HEK293T (cell line): ENCODE measurements around the gene CCDC159.
"Not testable (repeated sequence)": the region's sequence is repeated elsewhere in the genome, so short reads cannot be mapped to it uniquely, and the experiment has no call there.

Experiments
- CTCF ChIA-PET: fragments of 350-600 bp; formaldehyde crosslinking; extraction: SDS; loops from one replicate; lab custom pipeline; 2021; ENCODE audit warnings: antibody characterized with exemption, inconsistent platforms; lab: Yijun Ruan, JAX
- POLR2A ChIA-PET: fragments of 350-600 bp; formaldehyde crosslinking; extraction: SDS; loops from one replicate; lab custom pipeline; 2020; ENCODE audit warnings: antibody characterized with exemption, inconsistent platforms; lab: Yijun Ruan, JAX
- DNase-seq: peaks from one replicate; pipeline ENCODE4 v3.0.0; 2012; ENCODE audit warnings: mixed read lengths; ENCODE audit errors: extremely low spot score
- ARNT ChIP-seq: fragments of 450-650 bp; IDR thresholded peaks from 2 replicates; pipeline ENCODE4 v1.6.1; 2017; ENCODE audit warnings: mild to moderate bottlenecking
- BHLHE40 ChIP-seq: fragments of 450-650 bp; IDR thresholded peaks from 2 replicates; pipeline ENCODE4 v1.6.1; 2016; ENCODE audit warnings: mild to moderate bottlenecking, moderate library complexity, borderline replicate concordance
- CTBP1 ChIP-seq: fragments of 450-650 bp; IDR thresholded peaks from 2 replicates; pipeline ENCODE4 v1.6.1; 2016; ENCODE audit warnings: borderline replicate concordance
- ELF4 ChIP-seq: fragments of 450-650 bp; IDR thresholded peaks from 2 replicates; pipeline ENCODE4 v1.6.1; 2017; ENCODE audit warnings: antibody characterized with exemption
- FOXA1 ChIP-seq: fragments of 450-650 bp; IDR thresholded peaks from 2 replicates; pipeline ENCODE4 v1.6.1; 2016; ENCODE audit warnings: mild to moderate bottlenecking
- FOXK2 ChIP-seq: fragments of 450-650 bp; IDR thresholded peaks from 2 replicates; pipeline ENCODE4 v1.6.1; 2016; ENCODE audit warnings: mild to moderate bottlenecking
- FOXM1 ChIP-seq: fragments of 450-650 bp; IDR thresholded peaks from 2 replicates; pipeline ENCODE4 v1.6.1; 2017; ENCODE audit warnings: mild to moderate bottlenecking, borderline replicate concordance
- HDGF ChIP-seq: fragments of 450-650 bp; IDR thresholded peaks from 2 replicates; pipeline ENCODE4 v1.6.1; 2017; ENCODE audit warnings: antibody characterized with exemption, borderline replicate concordance
- L3MBTL2 ChIP-seq: fragments of 450-650 bp; conservative IDR thresholded peaks from 2 replicates; pipeline ENCODE4 v1.6.1; 2016; ENCODE audit warnings: mild to moderate bottlenecking
- LEF1 ChIP-seq: fragments of 450-650 bp; IDR thresholded peaks from 2 replicates; pipeline ENCODE4 v1.6.1; 2017; ENCODE audit warnings: mild to moderate bottlenecking, borderline replicate concordance
- NFRKB ChIP-seq: fragments of 450-650 bp; IDR thresholded peaks from 2 replicates; pipeline ENCODE4 v1.6.1; 2016; ENCODE audit warnings: mild to moderate bottlenecking, moderate library complexity
- SP1 ChIP-seq: fragments of 450-650 bp; IDR thresholded peaks from 2 replicates; pipeline ENCODE4 v1.6.1; 2017
- SUZ12 ChIP-seq: fragments of 450-650 bp; IDR thresholded peaks from 2 replicates; pipeline ENCODE4 v1.6.1; 2016; ENCODE audit warnings: mild to moderate bottlenecking
- TARDBP ChIP-seq: fragments of 450-650 bp; IDR thresholded peaks from 2 replicates; pipeline ENCODE4 v1.6.1; 2016
- ZNF384 ChIP-seq: fragments of 450-650 bp; IDR thresholded peaks from 2 replicates; pipeline ENCODE4 v1.6.1; 2016
- TF ChIP-seq, protein P1 (sequence below): fragments of 450-650 bp; IDR thresholded peaks from 2 replicates; pipeline ENCODE4 v1.6.1; 2016

The CCDC159 gene, protein sequence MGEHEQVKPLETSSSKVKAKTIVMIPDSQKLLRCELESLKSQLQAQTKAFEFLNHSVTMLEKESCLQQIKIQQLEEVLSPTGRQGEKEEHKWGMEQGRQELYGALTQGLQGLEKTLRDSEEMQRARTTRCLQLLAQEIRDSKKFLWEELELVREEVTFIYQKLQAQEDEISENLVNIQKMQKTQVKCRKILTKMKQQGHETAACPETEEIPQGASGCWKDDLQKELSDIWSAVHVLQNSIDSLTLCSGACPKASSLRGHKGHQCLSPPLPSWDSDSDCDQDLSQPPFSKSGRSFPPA

GRCh38 chr19:11346104-11346940 lies at the start of gene CCDC159, which contains the start of gene TMEM205:
Gene CCDC159, plus strand, starts transcription at chr19:11346519. Its CDS starts 88 bp downstream, at chr19:11346607.
Gene TMEM205, minus strand, starts transcription at chr19:11346268. Its CDS starts 649 bp downstream, at chr19:11345619.
- TF ChIP-seq, protein P1, sequence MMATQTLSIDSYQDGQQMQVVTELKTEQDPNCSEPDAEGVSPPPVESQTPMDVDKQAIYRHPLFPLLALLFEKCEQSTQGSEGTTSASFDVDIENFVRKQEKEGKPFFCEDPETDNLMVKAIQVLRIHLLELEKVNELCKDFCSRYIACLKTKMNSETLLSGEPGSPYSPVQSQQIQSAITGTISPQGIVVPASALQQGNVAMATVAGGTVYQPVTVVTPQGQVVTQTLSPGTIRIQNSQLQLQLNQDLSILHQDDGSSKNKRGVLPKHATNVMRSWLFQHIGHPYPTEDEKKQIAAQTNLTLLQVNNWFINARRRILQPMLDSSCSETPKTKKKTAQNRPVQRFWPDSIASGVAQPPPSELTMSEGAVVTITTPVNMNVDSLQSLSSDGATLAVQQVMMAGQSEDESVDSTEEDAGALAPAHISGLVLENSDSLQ, result peak; percentile 90
- TF ChIP-seq ELF4 (no peak), LEF1 (no peak), L3MBTL2 (peak; percentile 84), TARDBP (0 out of 2 replicates have a peak, but pooled peaks have one; percentile 15), SP1 (peak; percentile 62)
- POLR2A ChIA-PET, result interaction anchor here (0.6 to 3.3 kb wide), 11 partner anchors 11 to 52 kb away, joined by 3 to 20 read pairs (median 5); partner anchors contain the start of genes EPOR and SWSAP1

DNA sequence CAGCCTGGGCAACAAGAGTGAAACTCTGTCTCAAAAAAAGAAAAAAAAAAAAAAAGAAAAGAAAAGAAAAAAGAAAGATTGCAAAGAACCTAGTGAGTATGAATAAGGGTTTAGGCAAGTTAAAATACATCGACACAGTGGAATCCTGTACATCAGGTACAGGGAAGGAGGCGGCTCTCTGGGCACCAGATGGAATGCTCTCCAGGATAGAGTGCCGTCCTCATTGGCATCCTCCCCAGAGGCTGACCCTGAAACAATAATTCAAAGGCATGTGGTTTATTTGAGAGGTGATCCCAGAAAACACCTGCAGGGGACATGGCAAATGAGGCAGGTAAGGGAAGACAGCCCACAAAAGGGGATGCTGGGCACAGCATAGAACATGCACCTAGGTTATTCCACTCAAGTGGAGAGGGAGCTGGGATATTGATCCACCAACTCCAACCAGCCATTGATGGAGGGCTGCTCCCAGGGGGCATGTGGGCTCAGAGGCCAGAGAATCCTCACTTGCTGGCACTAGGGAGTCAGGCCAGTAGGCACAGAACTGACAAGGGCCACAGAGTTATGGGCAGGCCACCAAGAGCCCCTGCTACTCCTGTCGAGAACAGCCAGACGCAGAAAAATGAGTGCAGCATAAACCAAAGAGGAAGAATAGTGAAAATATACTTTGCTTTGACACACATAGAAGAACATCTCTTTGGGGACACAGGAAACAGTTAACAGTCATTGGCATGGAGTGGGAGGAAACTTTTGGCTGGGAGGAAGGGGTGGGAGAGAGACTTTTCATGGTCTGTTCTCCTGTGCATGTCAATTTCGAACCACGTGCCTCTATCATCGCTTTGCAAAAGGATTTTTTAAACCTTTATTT lies 46.1 kb upstream of the CCDC159 start:
- no peak for DNase-seq
- ChIA-PET POLR2A (no interaction called here), CTCF (no interaction called here)
- TF ChIP-seq SUZ12 (no peak), SP1 (no peak), LEF1 (no peak), FOXK2 (no peak), ELF4 (no peak), HDGF (no peak), NFRKB (no peak), FOXM1 (no peak), ZNF384 (no peak), TARDBP (no peak), CTBP1 (no peak), ARNT (no peak), FOXA1 (no peak), L3MBTL2 (no peak), BHLHE40 (no peak)
- TF ChIP-seq, protein P1, result no peak

More at GRCh38 chr19:11346104-11346940, at the start of gene CCDC159, which contains the start of gene TMEM205:
- CTCF ChIA-PET, result interaction anchor here (0.9 to 1.9 kb wide), 3 partner anchors 35 to 88 kb away, joined by 3 to 7 read pairs (median 3); partner anchors contain the start of gene ODAD3
- peak; percentile 91 for DNase-seq

- no peak for TF ChIP-seq FOXM1
- no peak for TF ChIP-seq TARDBP
- TF ChIP-seq FOXK2, result no peak
- no peak for TF ChIP-seq ARNT
- TF ChIP-seq HDGF, result no peak
- no peak for TF ChIP-seq CTBP1
- TF ChIP-seq LEF1, result no peak
- no peak for TF ChIP-seq FOXA1
- no peak for TF ChIP-seq ZNF384
- no peak for TF ChIP-seq SP1
- TF ChIP-seq NFRKB, result no peak
- TF ChIP-seq, protein P1, result no peak
- TF ChIP-seq SUZ12, result no peak
- TF ChIP-seq BHLHE40, result no peak
- no peak for TF ChIP-seq ELF4
- no peak for TF ChIP-seq L3MBTL2
- ChIA-PET CTCF (no interaction called here), POLR2A (no interaction called here)
- no peak for DNase-seq
These were observed 45.6 kb upstream of the CCDC159 start for GRCh38 chr19:11300811-11301120.

DNA sequence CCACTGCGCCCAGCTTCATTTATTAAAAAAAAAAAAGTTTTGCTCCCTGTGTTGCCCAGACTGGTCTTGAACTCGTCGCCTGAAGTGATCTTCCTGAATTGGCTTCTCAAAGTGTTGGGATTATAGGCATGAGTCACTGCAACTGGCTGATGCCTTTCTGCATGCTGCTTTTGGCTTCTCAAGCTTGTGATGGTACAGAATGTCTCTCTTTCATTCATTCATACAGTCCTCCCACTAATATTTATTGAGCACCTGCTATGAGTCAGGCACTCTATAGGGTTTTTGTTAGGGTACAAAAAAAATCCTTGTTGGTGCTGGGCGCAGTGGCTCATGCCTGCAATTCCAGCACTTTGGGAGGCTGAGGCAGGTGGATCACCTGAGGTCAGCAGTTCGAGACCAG lies 41.4 kb upstream of the CCDC159 start:
- no peak for DNase-seq
- no peak for TF ChIP-seq ARNT
- no peak for TF ChIP-seq TARDBP
- no peak for TF ChIP-seq FOXK2
- no peak for TF ChIP-seq LEF1
- TF ChIP-seq ZNF384, result no peak
- no peak for TF ChIP-seq ELF4
- TF ChIP-seq L3MBTL2, result no peak
- TF ChIP-seq NFRKB, result no peak
- TF ChIP-seq SUZ12, result no peak
- TF ChIP-seq FOXA1, result no peak
- TF ChIP-seq FOXM1, result no peak
- TF ChIP-seq HDGF, result no peak
- no peak for TF ChIP-seq CTBP1
- no peak for TF ChIP-seq BHLHE40
- ChIA-PET POLR2A (interaction anchor here (1.2 kb wide), 1 partner anchor 41 kb away, joined by 4 read pairs; the partner anchor contains the start of genes CCDC159 and TMEM205), CTCF (no interaction called here)

DNA sequence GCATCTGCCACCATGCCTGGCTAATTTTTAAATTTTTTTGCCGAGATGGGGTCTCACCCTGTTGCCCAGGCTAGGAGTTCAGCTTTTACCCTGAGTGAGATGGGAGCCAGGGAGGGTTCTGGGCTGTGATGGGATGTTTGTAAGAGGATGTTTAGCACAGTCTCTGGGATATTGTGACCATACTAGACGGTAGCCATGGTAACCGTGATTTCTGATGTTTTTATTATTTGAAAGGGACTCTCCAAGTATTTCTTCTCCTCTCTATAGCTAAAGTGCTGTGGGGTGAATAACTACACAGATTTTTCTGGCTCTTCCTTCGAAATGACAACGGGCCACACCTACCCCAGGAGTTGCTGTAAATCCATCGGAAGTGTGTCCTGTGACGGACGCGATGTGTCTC lies 40.0 kb upstream of the CCDC159 start:
- ChIA-PET POLR2A (no interaction called here), CTCF (interaction anchor here (0.6 kb wide), 1 partner anchor 51 kb away, joined by 3 read pairs; no protein-coding TSS in a partner anchor)
- DNase-seq, result no peak
- no peak for TF ChIP-seq CTBP1
- no peak for TF ChIP-seq ELF4
- no peak for TF ChIP-seq L3MBTL2
- TF ChIP-seq ARNT, result no peak
- TF ChIP-seq, protein P1, result no peak
- TF ChIP-seq NFRKB, result no peak
- TF ChIP-seq LEF1, result no peak
- no peak for TF ChIP-seq SP1
- TF ChIP-seq FOXK2, result no peak

DNA sequence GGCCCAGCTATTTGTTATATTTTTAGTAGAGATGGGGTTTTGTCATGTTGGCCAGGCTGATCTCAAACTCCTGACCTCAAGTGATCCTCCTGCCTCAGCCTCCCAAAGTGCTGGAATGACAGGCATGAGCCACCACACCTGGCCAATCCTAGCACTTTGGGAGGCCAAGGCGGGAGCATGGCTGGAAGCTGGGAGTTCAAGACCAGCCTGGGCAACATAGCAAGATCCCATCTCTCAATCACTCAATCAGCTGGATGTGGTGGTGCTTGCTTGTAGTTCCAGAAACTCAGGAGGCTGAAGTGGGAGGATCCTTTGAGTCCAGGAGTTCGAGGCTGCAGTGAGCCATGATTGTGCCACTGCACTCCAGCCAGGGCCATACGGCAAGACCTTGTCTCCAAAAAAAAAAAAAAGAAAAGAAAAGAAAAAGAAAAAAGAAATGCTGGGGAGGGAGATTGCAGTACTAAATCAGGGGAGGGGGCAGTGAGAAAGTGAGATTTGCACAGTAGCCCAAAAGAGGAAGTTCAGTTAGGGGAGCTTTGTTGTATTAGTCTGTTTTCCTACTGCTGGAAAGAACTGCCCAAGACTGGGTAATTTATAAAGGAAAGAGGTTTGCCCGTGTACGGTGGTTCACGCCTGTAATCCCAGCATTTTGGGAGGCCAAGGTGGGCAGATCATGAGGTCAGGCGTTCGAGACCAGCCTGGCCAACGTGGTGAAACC lies 25.9 kb upstream of the CCDC159 start:
- POLR2A ChIA-PET, DNase-seq: not testable (repeated sequence)
- CTCF ChIA-PET, result interaction anchor here (0.7 kb wide), 1 partner anchor 61 kb away, joined by 3 read pairs; no protein-coding TSS in a partner anchor
